ENCODE results near the gene TNS3. TPM values are rescaled to one million over a fixed set of nuclear protein-coding genes. Genes with fewer than 3 reads are reported as not detected.

Gene TNS3
- total RNA-seq, 5 donors from 2014 or later (not counting 1 experiment from before 2014, with no cell fraction given) = 0.58 to 3.7 (median 2.0) TPM

DNA sequence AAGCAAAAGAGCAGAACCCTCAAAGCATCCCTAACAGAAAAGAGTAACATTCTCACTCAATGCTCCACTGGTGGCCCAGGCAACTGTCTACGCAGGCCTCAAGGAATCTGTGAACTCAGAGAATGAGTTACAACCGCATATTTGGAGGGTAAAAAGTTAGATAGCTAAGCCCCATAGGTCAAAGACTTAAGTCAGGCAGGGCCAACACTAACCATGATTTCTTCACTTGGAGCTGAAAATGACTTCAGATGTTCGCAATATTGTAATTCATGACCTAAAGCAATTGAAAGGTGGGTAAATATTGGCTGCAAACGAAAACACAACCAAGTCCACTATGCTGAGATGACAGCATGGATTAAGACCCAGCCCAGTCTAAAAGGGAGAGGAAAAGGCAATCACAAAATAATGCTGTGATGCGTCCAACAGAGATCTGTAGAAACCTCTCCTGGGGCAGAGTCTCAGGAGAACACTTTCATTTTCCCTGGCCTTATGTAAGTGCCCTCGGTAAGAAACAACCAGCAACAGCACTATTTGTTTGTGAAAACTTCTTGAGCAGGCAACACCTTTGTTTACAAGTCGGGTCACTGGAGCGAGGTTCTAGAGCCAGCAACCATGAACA, 176.5 kb downstream of the TNS3 start:
- Mint-ChIP-seq H3K4me1 (peaks cover 0 to 10% (median 9%) of the 10 kb centered on the region in 3 donors), H3K27me3 (no peaks in the 10 kb centered on the region), H3K36me3 (no peaks in the 10 kb centered on the region), H3K9me3 (no peaks in the 10 kb centered on the region), H3K4me3 (no peak overlapping the region), H3K27ac (no peak overlapping the region)
- Histone ChIP-seq H3K9me3 (no peaks in the 10 kb centered on the region), H3K27me3 (replicated peaks in 1 of 2; ENCODE audit: control insufficient read depth in 2 of 2, extremely low read depth in 1 of 2, insufficient read depth in 2 of 2, low read length in 1 of 2) (peaks cover 0 to 3% of the 10 kb centered on the region in 2 experiments), H3K4me3 (ENCODE audit: control insufficient read depth in 1 of 2, extremely low read depth in 1 of 2, low read length in 1 of 2) (no peak overlapping the region), H3K4me1 (ENCODE audit: control insufficient read depth in 1 of 2, extremely low read depth in 1 of 2, insufficient read depth in 2 of 2, low read length in 2 of 2) (peaks cover 0 to 19% of the 10 kb centered on the region in 2 experiments), H3K36me3 (ENCODE audit: control insufficient read depth in 2 of 2, extremely low read depth in 1 of 2, insufficient read depth in 1 of 2, low read length in 1 of 2) (no peaks in the 10 kb centered on the region), H3K27ac (ENCODE audit: low read length) (no peak overlapping the region)
- ChIA-PET CTCF (no interaction called here), POLR2A (no interaction called here)
- WGBS (ENCODE audit: insufficient coverage) = 85% methylated on average over 6 of the region's 8 CpGs
- no peak for DNase-seq
- ATAC-seq (replicated peaks in 1 of 4) = no peak

DNA sequence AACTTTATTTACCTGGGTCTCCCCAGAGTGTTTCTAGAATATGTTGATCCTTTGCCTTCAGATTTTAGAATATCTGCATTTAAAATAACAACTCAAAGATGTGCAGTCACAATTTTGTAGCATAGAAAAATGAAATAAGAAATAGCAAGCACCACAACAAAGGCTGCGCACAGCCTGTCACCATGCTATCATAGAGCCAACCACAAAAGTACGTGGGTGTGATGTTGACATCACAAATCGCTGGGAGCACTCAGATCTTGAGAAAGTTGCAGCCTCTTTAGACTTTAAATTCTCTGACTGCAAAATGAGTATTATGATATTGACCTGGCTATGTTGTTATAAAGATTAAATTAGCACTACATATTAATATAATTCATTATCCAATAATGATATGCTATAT, 177.9 kb downstream of the TNS3 start:
- Mint-ChIP-seq H3K27me3 (no peaks in the 10 kb centered on the region), H3K4me3 (peak overlapping the region in 1 of 3 donors; percentile 19), H3K27ac (no peak overlapping the region), H3K36me3 (no peaks in the 10 kb centered on the region), H3K9me3 (no peaks in the 10 kb centered on the region), H3K4me1 (peaks cover 0 to 10% (median 9%) of the 10 kb centered on the region in 3 donors)
- H3K27me3 ChIP-seq (replicated peaks in 1 of 2; ENCODE audit: control insufficient read depth in 2 of 2, extremely low read depth in 1 of 2, insufficient read depth in 2 of 2, low read length in 1 of 2) = peaks cover 0 to 3% of the 10 kb centered on the region in 2 experiments
- H3K9me3 ChIP-seq = no peaks in the 10 kb centered on the region
- H3K27ac ChIP-seq (ENCODE audit: low read length) = no peak overlapping the region
- peaks cover 0 to 19% of the 10 kb centered on the region in 2 experiments for H3K4me1 ChIP-seq (ENCODE audit: control insufficient read depth in 1 of 2, extremely low read depth in 1 of 2, insufficient read depth in 2 of 2, low read length in 2 of 2)
- WGBS (ENCODE audit: insufficient coverage) = no CpG with 5 or more reads among the region's 3 CpGs
- POLR2A ChIA-PET = no interaction called here
- H3K4me3 ChIP-seq (ENCODE audit: control insufficient read depth in 1 of 2, extremely low read depth in 1 of 2, low read length in 1 of 2) = no peak overlapping the region
- H3K36me3 ChIP-seq (ENCODE audit: control insufficient read depth in 2 of 2, extremely low read depth in 1 of 2, insufficient read depth in 1 of 2, low read length in 1 of 2) = no peaks in the 10 kb centered on the region
- DNase-seq = peak in 8 of 35 experiments; percentile 2 to 43 (median 12)
- CTCF ChIA-PET = no interaction called here
- ATAC-seq (replicated peaks in 1 of 4) = peak in 1 of 4 experiments; percentile 75

DNA sequence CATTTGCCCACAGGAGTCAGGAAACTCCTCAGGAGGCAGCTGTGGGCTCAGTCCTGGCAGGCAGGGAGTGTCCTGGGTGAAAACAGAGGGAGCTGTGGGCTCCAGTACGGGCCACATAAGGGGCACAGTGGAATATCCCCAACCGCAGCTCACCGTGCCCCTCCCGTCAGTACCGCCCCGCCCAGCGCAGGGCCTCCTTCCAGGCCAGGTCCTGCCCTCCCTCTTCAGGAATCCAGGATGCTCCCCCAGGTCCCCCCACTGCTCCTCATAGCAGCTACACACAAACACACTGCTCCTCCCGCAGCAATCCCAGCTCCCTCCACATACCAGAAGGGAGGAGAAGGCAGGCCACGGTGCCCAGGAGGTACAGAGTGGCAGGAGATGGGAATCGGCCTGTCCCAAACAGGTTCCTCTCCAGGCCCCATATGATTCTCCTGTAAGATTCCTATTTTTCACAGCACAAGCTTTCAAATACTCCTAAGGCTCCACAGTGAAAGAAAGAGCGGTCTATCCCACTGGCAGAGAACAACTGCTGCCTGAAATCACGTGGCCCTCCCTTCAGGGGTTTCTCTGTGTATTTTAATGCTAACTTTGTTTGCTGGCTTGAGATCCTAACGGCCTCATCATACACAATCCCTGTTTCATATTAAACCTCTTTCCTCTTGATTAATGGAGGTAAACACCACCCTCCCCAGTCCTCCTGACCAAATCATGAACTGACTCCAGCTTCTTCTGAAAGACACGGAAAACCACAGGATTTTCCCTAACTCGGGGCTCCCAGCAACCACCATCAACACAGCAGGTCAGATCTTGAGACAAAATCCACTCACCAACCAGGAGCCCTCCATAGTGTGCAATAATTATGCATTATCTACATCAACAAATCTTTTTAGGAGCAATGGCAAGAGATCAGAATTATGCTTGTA, 178.7 kb downstream of the TNS3 start:
- Histone ChIP-seq H3K4me1 (ENCODE audit: control insufficient read depth in 1 of 2, extremely low read depth in 1 of 2, insufficient read depth in 2 of 2, low read length in 2 of 2) (peaks cover 0 to 19% of the 10 kb centered on the region in 2 experiments), H3K27ac (ENCODE audit: low read length) (no peak overlapping the region), H3K9me3 (no peaks in the 10 kb centered on the region), H3K36me3 (ENCODE audit: control insufficient read depth in 2 of 2, extremely low read depth in 1 of 2, insufficient read depth in 1 of 2, low read length in 1 of 2) (no peaks in the 10 kb centered on the region), H3K4me3 (ENCODE audit: control insufficient read depth in 1 of 2, extremely low read depth in 1 of 2, low read length in 1 of 2) (no peak overlapping the region), H3K27me3 (replicated peaks in 1 of 2; ENCODE audit: control insufficient read depth in 2 of 2, extremely low read depth in 1 of 2, insufficient read depth in 2 of 2, low read length in 1 of 2) (peaks cover 0 to 3% of the 10 kb centered on the region in 2 experiments)
- ATAC-seq (replicated peaks in 1 of 4) (no peak), DNase-seq (no peak)
- Mint-ChIP-seq H3K4me3 (peak overlapping the region in 1 of 3 donors; percentile 19), H3K36me3 (no peaks in the 10 kb centered on the region), H3K27ac (no peak overlapping the region), H3K27me3 (no peaks in the 10 kb centered on the region), H3K9me3 (no peaks in the 10 kb centered on the region), H3K4me1 (peaks cover 0 to 10% (median 9%) of the 10 kb centered on the region in 3 donors)
- ChIA-PET CTCF (no interaction called here), POLR2A (no interaction called here)
- 86% methylated on average over 10 of the region's 15 CpGs for WGBS (ENCODE audit: insufficient coverage)

DNA sequence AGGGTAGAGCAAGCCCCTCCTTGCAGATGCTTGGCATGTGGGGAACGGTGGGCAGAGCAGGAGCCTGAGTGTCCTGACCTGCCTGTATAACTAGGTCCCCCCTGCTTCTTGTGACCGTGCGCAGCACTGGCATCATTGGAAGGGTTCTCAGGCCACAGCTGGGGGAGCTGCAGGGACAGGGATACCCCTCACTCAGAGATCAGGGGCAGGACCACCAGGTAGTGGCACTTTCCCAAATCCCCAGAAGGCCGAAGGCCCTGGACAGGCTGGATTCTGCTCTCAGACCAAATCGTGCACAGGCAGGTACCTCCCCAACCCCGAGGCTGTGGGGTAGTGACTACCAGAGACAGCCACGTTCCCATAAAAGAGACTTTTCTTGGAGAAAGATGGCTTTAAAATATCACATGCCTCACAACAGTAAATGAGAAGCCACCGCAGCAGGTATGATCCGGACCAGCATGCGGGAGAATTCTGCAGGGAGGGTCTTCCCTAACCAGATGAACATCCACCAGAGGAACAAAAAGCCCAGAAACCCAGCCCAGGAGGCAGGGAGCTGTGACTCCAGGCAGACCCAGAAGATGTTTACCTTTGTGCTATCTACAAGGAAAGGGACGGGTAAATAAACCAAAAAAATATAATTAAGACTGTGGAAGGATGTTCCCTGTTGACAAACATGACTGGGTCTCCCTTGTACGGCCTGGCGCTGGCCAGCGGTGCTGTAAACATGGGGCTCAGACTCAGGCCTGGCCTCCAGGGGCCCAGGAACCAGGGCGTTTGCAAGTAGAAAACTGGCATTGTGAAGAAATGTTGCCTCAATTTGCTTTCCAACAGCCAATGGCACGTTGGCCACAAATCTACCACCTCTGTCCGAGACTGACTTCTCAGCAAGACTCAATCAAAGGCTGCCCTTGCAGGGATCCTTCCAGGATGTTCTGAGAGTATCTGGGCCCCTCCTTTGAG, 180.0 kb downstream of the TNS3 start:
- ChIA-PET POLR2A (no interaction called here), CTCF (no interaction called here)
- H3K36me3 ChIP-seq (ENCODE audit: control insufficient read depth in 2 of 2, extremely low read depth in 1 of 2, insufficient read depth in 1 of 2, low read length in 1 of 2) = no peaks in the 10 kb centered on the region
- ATAC-seq (replicated peaks in 1 of 4) (no peak), DNase-seq (no peak)
- H3K4me1 ChIP-seq (ENCODE audit: control insufficient read depth in 1 of 2, extremely low read depth in 1 of 2, insufficient read depth in 2 of 2, low read length in 2 of 2) = peaks cover 0 to 19% of the 10 kb centered on the region in 2 experiments
- Mint-ChIP-seq H3K27me3 (no peaks in the 10 kb centered on the region), H3K4me1 (peaks cover 0 to 10% (median 9%) of the 10 kb centered on the region in 3 donors), H3K4me3 (no peak overlapping the region), H3K27ac (no peak overlapping the region), H3K9me3 (no peaks in the 10 kb centered on the region), H3K36me3 (no peaks in the 10 kb centered on the region)
- WGBS (ENCODE audit: insufficient coverage) = 84% methylated on average over 9 of the region's 17 CpGs
- no peak overlapping the region for H3K27ac ChIP-seq (ENCODE audit: low read length)
- H3K4me3 ChIP-seq (ENCODE audit: control insufficient read depth in 1 of 2, extremely low read depth in 1 of 2, low read length in 1 of 2) = no peak overlapping the region
- H3K27me3 ChIP-seq (replicated peaks in 1 of 2; ENCODE audit: control insufficient read depth in 2 of 2, extremely low read depth in 1 of 2, insufficient read depth in 2 of 2, low read length in 1 of 2) = peaks cover 0 to 3% of the 10 kb centered on the region in 2 experiments
- no peaks in the 10 kb centered on the region for H3K9me3 ChIP-seq

DNA sequence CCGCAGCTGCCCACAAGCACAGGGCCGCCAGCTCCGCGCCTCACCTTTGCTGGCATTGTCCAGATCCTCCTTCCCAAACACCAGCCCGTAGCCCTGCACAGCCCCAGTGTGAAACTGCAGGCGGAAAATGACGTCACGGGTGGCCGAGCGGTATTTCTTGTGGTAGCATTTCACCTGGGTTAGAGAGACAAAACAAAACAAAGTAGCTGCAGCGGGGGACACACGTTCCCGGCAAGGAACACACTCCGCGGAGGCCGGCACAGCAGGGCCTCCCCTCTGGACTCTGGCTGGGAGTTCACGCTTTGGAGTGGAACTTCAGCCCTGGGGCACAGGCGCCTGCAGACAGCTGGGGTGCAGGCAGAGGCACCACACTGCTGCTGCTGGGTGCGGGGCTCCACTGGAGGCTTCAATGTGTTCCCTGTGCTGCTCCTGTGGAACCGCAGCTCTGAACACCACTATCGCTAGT, 181.1 kb downstream of the TNS3 start:
- no peak overlapping the region for H3K27ac ChIP-seq (ENCODE audit: low read length)
- H3K27ac Mint-ChIP-seq = no peak overlapping the region
- POLR2A ChIA-PET = no interaction called here

DNA sequence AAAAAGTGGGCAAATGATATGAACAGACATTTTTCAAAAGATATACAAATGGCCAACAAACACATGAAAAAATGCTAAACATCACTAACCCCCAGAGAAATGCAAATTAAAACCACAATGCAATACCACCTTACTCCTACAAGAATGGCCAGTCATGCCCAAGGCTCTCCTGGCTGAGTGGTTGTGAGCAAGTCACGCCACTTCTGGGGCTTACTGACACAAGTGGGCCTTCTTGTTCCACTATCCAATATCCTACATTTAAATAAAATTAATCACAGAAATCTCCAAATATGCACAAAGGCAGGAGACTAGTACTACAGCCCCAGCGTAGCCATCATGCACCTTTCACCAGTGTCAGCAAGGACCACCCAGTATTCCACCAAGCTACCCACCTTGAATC, 181.9 kb downstream of the TNS3 start:
- no peak for DNase-seq
- Histone ChIP-seq H3K4me1 (ENCODE audit: control insufficient read depth in 1 of 2, extremely low read depth in 1 of 2, insufficient read depth in 2 of 2, low read length in 2 of 2) (peaks cover 0 to 12% of the 10 kb centered on the region in 2 experiments), H3K36me3 (ENCODE audit: control insufficient read depth in 2 of 2, extremely low read depth in 1 of 2, insufficient read depth in 1 of 2, low read length in 1 of 2) (no peaks in the 10 kb centered on the region), H3K9me3 (no peaks in the 10 kb centered on the region), H3K27me3 (replicated peaks in 1 of 2; ENCODE audit: control insufficient read depth in 2 of 2, extremely low read depth in 1 of 2, insufficient read depth in 2 of 2, low read length in 1 of 2) (no peaks in the 10 kb centered on the region), H3K4me3 (ENCODE audit: control insufficient read depth in 1 of 2, extremely low read depth in 1 of 2, low read length in 1 of 2) (no peak overlapping the region), H3K27ac (ENCODE audit: low read length) (no peak overlapping the region)
- no peak overlapping the region for H3K4me3 Mint-ChIP-seq
- ChIA-PET POLR2A (no interaction called here), CTCF (interaction anchor here in 1 of 2 donors (0.6 kb wide), 1 partner anchor 1867 kb away, joined by 3 read pairs; no protein-coding TSS in a partner anchor)
- 62% methylated on average over 2 of the region's 2 CpGs for WGBS (ENCODE audit: insufficient coverage)
- H3K4me1 Mint-ChIP-seq = peaks cover 0 to 10% (median 9%) of the 10 kb centered on the region in 3 donors
- no peak for ATAC-seq (replicated peaks in 1 of 4)
- no peaks in the 10 kb centered on the region for H3K36me3 Mint-ChIP-seq
- peaks cover 1 to 9% of the 10 kb centered on the region in 2 donors for H3K27me3 Mint-ChIP-seq
- no peaks in the 10 kb centered on the region for H3K9me3 Mint-ChIP-seq
- no peak overlapping the region for H3K27ac Mint-ChIP-seq

More for the DNA sequence above, 181.1 kb downstream of the TNS3 start:
- no peak for ATAC-seq (replicated peaks in 1 of 4)
- Histone ChIP-seq H3K4me3 (ENCODE audit: control insufficient read depth in 1 of 2, extremely low read depth in 1 of 2, low read length in 1 of 2) (no peak overlapping the region), H3K36me3 (ENCODE audit: control insufficient read depth in 2 of 2, extremely low read depth in 1 of 2, insufficient read depth in 1 of 2, low read length in 1 of 2) (no peaks in the 10 kb centered on the region), H3K27me3 (replicated peaks in 1 of 2; ENCODE audit: control insufficient read depth in 2 of 2, extremely low read depth in 1 of 2, insufficient read depth in 2 of 2, low read length in 1 of 2) (no peaks in the 10 kb centered on the region), H3K4me1 (ENCODE audit: control insufficient read depth in 1 of 2, extremely low read depth in 1 of 2, insufficient read depth in 2 of 2, low read length in 2 of 2) (peaks cover 0 to 19% of the 10 kb centered on the region in 2 experiments), H3K9me3 (no peaks in the 10 kb centered on the region)
- Mint-ChIP-seq H3K4me3 (no peak overlapping the region), H3K9me3 (no peaks in the 10 kb centered on the region), H3K4me1 (peaks cover 0 to 10% (median 9%) of the 10 kb centered on the region in 3 donors), H3K27me3 (peaks cover 0 to 4% of the 10 kb centered on the region in 2 donors), H3K36me3 (no peaks in the 10 kb centered on the region)
- DNase-seq = no peak
- CTCF ChIA-PET = no interaction called here
- 91% methylated on average over 20 of the region's 21 CpGs for WGBS (ENCODE audit: insufficient coverage)
